Activated CD4-positive, alpha-beta T cell treated with anti-CD3 and anti-CD28 coated beads, Interleukin-2, amount 10 ng/mL, durations not matched to agents 7 days and 5 days (primary cell): ENCODE measurements around the gene SMIM13. TPM values are rescaled to one million over a fixed set of nuclear protein-coding genes. Genes with fewer than 3 reads are reported as not detected.

Experiments
- CTCF ChIA-PET: fragments of 350-600 bp; sonication (Branson Sonifier 250); formaldehyde crosslinking; loops from one replicate; lab custom pipeline; 2021; ENCODE audit warnings: antibody characterized with exemption; lab: Charles Lee
- POLR2A ChIA-PET: fragments of 350-600 bp; sonication (Branson Sonifier 250); formaldehyde crosslinking; loops from one replicate; lab custom pipeline; 2021; ENCODE audit warnings: antibody characterized with exemption; lab: Charles Lee
- DNase-seq: peaks from one replicate; pipeline ENCODE4 v3.0.0-alpha.2; 2020
- H3K27ac Mint-ChIP-seq: one replicate; pipeline ENCODE4 v1.8.0; 2021; ENCODE audit warnings: mild to moderate bottlenecking, moderate library complexity, mixed read lengths
- H3K27me3 Mint-ChIP-seq: one replicate; pipeline ENCODE4 v1.8.0; 2021; ENCODE audit warnings: mixed read lengths
- H3K36me3 Mint-ChIP-seq: one replicate; pipeline ENCODE4 v1.8.0; 2021; ENCODE audit warnings: low read depth, mixed read lengths
- H3K4me1 Mint-ChIP-seq: one replicate; pipeline ENCODE4 v1.8.0; 2021; ENCODE audit warnings: mixed read lengths
- H3K4me3 Mint-ChIP-seq: one replicate; pipeline ENCODE4 v1.8.0; 2021; ENCODE audit warnings: mild to moderate bottlenecking, moderate library complexity, mixed read lengths
- H3K9me3 Mint-ChIP-seq: one replicate; pipeline ENCODE4 v1.8.0; 2021; ENCODE audit warnings: mixed read lengths
- total RNA-seq, 2 experiments: library from RNA; stranded (reverse); gene quantifications; one replicate each; pipeline ENCODE4 v1.2.3, GENCODE V29; 2021

SMIM13 gene
- total RNA-seq, 2 experiments from 2014 or later = 7.9 to 9.2 TPM

- peaks cover 32% of the 10 kb centered on the region for H3K36me3 Mint-ChIP-seq
- H3K9me3 Mint-ChIP-seq = no peaks in the 10 kb centered on the region
- CTCF ChIA-PET = no interaction called here
- POLR2A ChIA-PET = no interaction called here
- no peak overlapping the region for H3K27ac Mint-ChIP-seq
- H3K27me3 Mint-ChIP-seq = no peaks in the 10 kb centered on the region
- no peak overlapping the region for H3K4me3 Mint-ChIP-seq
- H3K4me1 Mint-ChIP-seq = peaks cover 2% of the 10 kb centered on the region
- DNase-seq = no peak
Measured at GRCh38 chr6:11130605-11131004, 37.0 kb downstream of the SMIM13 start.

DNA sequence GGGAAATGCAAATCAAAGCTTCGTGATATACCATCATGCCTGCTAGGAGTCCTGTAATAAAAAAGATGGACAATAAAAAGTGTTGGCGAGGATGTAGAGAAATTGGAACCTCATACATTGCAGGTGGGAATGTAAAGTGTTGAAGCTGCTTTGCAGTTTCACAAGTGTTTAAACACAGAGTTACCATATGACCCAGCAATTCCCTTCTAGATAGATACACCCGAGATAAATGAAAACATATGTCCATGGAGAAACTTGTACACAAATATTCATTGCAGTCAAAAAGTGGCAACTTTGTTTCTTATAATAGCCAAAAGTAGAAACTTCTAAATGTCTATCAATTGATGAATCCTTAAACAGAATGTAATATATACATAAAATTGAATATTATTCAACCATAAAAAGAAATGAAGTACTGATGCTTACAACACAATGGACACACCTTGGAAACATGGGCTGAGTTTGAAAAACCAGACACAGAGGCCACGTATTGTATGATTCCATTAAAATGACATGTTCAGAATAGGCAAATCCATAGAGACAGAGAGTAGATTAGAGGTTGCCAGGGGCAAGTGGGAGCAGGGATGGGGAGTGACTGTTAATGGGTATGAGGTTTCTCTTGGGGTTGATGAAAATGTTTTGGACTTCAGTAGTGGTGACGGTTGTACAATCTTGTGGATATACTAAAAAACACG, 38.7 kb downstream of the SMIM13 start:
- Mint-ChIP-seq H3K27me3 (no peaks in the 10 kb centered on the region), H3K9me3 (no peaks in the 10 kb centered on the region), H3K4me1 (peaks cover 2% of the 10 kb centered on the region), H3K4me3 (no peak overlapping the region), H3K36me3 (peaks cover 29% of the 10 kb centered on the region), H3K27ac (no peak overlapping the region)
- ChIA-PET POLR2A (no interaction called here), CTCF (no interaction called here)
- no peak for DNase-seq

GRCh38 chr6:11133281-11133680, 39.6 kb downstream of the SMIM13 start:
- POLR2A ChIA-PET = no interaction called here
- no peak overlapping the region for H3K4me3 Mint-ChIP-seq
- no peaks in the 10 kb centered on the region for H3K9me3 Mint-ChIP-seq
- CTCF ChIA-PET = no interaction called here
- peaks cover 22% of the 10 kb centered on the region for H3K36me3 Mint-ChIP-seq
- DNase-seq = no peak
- no peaks in the 10 kb centered on the region for H3K27me3 Mint-ChIP-seq
- H3K27ac Mint-ChIP-seq = no peak overlapping the region
- H3K4me1 Mint-ChIP-seq = peaks cover 2% of the 10 kb centered on the region

DNA sequence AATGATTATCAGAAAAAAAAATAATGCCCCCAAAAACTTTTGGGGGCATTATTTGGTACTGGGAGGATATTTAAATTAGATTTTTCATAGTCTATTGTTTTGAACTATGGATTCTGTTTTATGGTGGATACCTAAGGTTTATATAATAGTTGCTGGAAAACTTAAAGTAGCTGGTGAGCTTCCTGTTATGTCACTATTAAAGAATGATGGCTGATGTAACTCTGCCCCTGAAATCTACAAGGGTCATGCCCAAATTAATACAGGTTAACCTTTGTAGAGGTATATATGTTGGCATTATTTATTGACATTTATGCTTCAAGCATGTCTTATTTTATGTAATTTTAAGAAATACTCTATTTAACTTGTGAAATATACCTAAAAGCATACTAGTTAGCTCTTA, 43.2 kb downstream of the SMIM13 start:
- Mint-ChIP-seq H3K4me3 (no peak overlapping the region), H3K4me1 (peaks cover 2% of the 10 kb centered on the region), H3K36me3 (peaks cover 18% of the 10 kb centered on the region), H3K27me3 (no peaks in the 10 kb centered on the region), H3K9me3 (no peaks in the 10 kb centered on the region), H3K27ac (no peak overlapping the region)
- DNase-seq = no peak
- ChIA-PET POLR2A (no interaction called here), CTCF (interaction anchor here (0.8 to 1.5 kb wide), 3 partner anchors 13 to 359 kb away, joined by 3 to 6 read pairs (median 3); no protein-coding TSS in a partner anchor)

GRCh38 chr6:11139051-11139960, 45.7 kb downstream of the SMIM13 start:
- no peaks in the 10 kb centered on the region for H3K27me3 Mint-ChIP-seq
- no peak for DNase-seq
- ChIA-PET POLR2A (no interaction called here), CTCF (no interaction called here)
- H3K36me3 Mint-ChIP-seq = peaks cover 15% of the 10 kb centered on the region
- H3K9me3 Mint-ChIP-seq = no peaks in the 10 kb centered on the region
- peaks cover 2% of the 10 kb centered on the region for H3K4me1 Mint-ChIP-seq
- H3K4me3 Mint-ChIP-seq = no peak overlapping the region
- H3K27ac Mint-ChIP-seq = no peak overlapping the region

- H3K36me3 Mint-ChIP-seq = peaks cover 8% of the 10 kb centered on the region
- DNase-seq = no peak
- CTCF ChIA-PET = no interaction called here
- H3K27ac Mint-ChIP-seq = no peak overlapping the region
- no peaks in the 10 kb centered on the region for H3K27me3 Mint-ChIP-seq
- H3K4me3 Mint-ChIP-seq = no peak overlapping the region
- H3K4me1 Mint-ChIP-seq = peaks cover 2% of the 10 kb centered on the region
- H3K9me3 Mint-ChIP-seq = no peaks in the 10 kb centered on the region
- POLR2A ChIA-PET = no interaction called here
Measured at GRCh38 chr6:11140056-11140455, 46.4 kb downstream of the SMIM13 start.

DNA sequence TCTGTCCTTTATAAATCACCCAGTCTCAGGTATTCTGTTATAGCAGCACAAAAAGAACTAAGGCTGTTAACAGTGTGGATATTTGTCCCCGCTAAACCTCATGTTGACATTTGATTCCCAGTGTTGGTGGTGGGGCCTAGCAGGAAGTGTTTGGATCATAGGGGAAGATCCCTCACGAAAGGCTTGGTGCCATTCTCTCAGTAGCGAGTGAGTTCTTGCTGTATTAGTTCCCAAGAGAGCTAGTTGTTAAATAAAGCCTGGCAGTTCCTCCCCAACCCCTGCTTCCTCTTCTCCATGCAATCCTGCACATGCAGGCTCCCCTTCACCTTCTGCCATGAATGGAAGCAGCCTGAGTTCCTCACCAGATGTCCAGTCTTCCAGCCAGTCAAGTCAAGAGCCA, 47.7 kb downstream of the SMIM13 start:
- ChIA-PET CTCF (interaction anchor here (0.8 kb wide), 1 partner anchor 17 kb away, joined by 3 read pairs; no protein-coding TSS in a partner anchor), POLR2A (no interaction called here)
- Mint-ChIP-seq H3K27me3 (no peaks in the 10 kb centered on the region), H3K9me3 (no peaks in the 10 kb centered on the region), H3K4me3 (no peak overlapping the region), H3K36me3 (no peaks in the 10 kb centered on the region), H3K27ac (no peak overlapping the region), H3K4me1 (peaks cover 2% of the 10 kb centered on the region)
- no peak for DNase-seq

- ChIA-PET POLR2A (no interaction called here), CTCF (interaction anchor here (1.0 to 2.3 kb wide), 2 partner anchors 354 to 355 kb away, joined by 3 to 15 read pairs; no protein-coding TSS in a partner anchor)
- H3K36me3 Mint-ChIP-seq = no peaks in the 10 kb centered on the region
- no peak for DNase-seq
- no peaks in the 10 kb centered on the region for H3K9me3 Mint-ChIP-seq
- peaks cover 2% of the 10 kb centered on the region for H3K4me1 Mint-ChIP-seq
- H3K27ac Mint-ChIP-seq = no peak overlapping the region
- H3K27me3 Mint-ChIP-seq = no peaks in the 10 kb centered on the region
- H3K4me3 Mint-ChIP-seq = no peak overlapping the region
Measured at GRCh38 chr6:11142296-11143027, 48.8 kb downstream of the SMIM13 start.

DNA sequence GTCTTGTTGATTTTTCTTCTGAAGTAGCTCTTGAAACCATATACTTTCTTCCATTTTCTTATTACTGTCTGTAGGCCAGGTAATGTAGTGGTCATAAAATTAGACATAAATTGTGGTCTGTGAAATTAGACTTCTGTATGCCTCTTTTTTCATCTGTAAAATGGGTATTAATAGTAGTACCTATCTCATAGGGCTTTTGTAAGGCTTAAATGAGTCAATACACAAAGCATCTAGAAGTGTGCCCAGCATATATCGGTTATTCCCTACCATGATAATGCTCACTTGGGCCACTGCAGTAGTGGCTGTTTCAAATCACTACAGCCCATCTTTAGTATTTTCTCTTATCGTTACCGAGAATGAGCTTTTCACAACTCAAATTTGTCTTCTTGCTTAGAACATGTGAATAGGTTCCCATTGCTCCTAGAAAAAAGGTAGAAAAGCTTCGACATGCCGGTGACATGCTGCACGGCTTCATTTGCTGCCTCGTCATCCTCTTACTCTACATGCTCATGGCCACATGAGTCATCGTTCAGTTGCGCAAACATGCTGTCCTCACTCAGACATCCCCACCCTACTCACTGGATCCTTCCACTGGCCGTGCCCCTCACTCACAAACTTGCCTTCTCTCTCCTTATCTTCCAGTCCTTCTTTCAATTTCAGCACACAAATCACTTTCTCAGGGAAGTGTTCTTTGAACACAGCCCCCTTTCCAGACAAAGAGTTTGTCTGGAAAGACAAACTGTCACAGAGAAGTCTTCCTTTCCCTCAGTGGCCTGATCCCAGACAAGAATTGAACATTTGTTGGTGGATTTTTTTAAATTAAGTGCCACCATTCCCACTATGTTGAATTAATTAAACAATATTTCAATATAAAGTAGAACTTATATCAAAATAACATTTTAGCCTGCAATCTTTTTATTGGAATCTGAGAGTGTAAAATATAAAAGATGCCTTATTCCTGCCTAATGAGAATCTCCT, 50.0 kb downstream of the SMIM13 start:
- Mint-ChIP-seq H3K4me1 (peaks cover 2% of the 10 kb centered on the region), H3K27me3 (no peaks in the 10 kb centered on the region), H3K36me3 (no peaks in the 10 kb centered on the region), H3K4me3 (no peak overlapping the region), H3K27ac (no peak overlapping the region), H3K9me3 (no peaks in the 10 kb centered on the region)
- ChIA-PET POLR2A (no interaction called here), CTCF (interaction anchor here (0.6 to 2.3 kb wide), 9 partner anchors 11 to 432 kb away, joined by 3 to 15 read pairs (median 3); no protein-coding TSS in a partner anchor)
- DNase-seq = no peak

DNA sequence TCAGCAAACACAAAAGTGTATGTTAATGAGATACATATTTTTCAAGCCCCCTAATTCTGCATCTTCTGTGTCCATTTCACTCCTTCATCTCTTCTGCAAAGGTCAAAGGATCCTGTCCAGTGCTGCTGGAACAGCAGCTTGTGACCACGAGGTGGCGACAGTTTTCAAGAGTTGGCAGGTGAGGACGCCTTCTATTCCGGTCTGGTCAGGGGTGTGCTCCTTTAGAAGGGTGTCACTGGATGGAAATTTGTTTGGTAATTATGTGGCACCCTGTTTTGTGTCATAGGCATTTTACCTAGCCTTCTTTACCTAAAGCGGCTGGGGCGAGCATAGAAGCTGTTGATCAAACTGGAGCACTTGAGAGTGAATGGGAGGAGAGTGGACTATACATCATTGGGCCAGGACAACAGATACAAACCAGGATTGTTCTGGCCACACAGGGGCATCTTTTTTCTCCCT, 50.8 kb downstream of the SMIM13 start:
- Mint-ChIP-seq H3K4me3 (no peak overlapping the region), H3K27ac (no peak overlapping the region), H3K36me3 (no peaks in the 10 kb centered on the region), H3K27me3 (no peaks in the 10 kb centered on the region), H3K4me1 (no peaks in the 10 kb centered on the region), H3K9me3 (no peaks in the 10 kb centered on the region)
- DNase-seq = peak; percentile 80
- ChIA-PET POLR2A (no interaction called here), CTCF (interaction anchor here (0.6 to 2.3 kb wide), 10 partner anchors 11 to 970 kb away, joined by 3 to 15 read pairs (median 3); no protein-coding TSS in a partner anchor)

DNA sequence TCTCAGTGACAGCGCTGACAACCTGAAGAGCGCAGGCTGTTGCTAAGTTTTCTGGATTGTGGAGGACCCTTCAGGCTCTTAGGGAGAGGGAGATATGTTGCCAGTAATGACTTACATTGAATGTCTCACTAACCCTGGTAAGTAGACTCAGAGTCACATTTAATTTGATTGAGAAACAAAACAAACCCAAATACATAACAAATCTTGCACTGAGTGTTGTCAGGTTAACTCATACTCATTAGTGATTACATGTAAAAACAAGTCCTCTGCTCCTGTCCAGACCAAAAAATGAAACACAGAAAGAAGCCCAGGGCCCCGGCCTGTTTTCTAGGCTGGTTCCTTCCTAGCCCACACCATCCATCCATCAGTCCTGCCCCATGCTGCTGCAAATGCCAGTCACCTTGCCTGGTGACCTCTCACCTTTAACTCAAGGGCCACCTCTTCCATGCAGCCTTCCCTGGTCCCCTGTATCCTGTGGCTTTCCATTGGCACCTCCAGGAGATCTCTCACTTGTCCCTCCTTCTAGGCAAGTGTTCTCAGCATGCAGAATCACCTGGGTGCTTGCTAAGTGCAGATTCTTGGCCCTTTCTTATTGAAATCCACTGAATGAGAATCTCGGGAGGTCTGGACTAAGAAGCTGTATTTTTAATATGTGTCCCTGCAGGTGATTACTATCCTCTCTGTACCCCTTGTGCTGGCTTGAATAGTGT, 52.6 kb downstream of the SMIM13 start:
- Mint-ChIP-seq H3K9me3 (no peaks in the 10 kb centered on the region), H3K4me1 (no peaks in the 10 kb centered on the region), H3K27me3 (no peaks in the 10 kb centered on the region), H3K4me3 (no peak overlapping the region), H3K36me3 (no peaks in the 10 kb centered on the region), H3K27ac (no peak overlapping the region)
- POLR2A ChIA-PET = no interaction called here
- CTCF ChIA-PET = no interaction called here
- no peak for DNase-seq
